HepG2 (cell line): ENCODE results near the gene FXYD5. TPM values are rescaled to one million over a fixed set of nuclear protein-coding genes. Genes with fewer than 3 reads are reported as not detected.

ENCODE experiments used
- ARID5B ChIP-seq: IDR thresholded peaks from 2 replicates; pipeline ENCODE4 v1.4.0; 2020; ENCODE audit warnings: mild to moderate bottlenecking, missing genetic modification reagents
- ATF5 ChIP-seq: sonication (generic); formaldehyde crosslinking; IDR thresholded peaks from 2 replicates; pipeline ENCODE4 v1.4.0; 2020; ENCODE audit warnings: mild to moderate bottlenecking, low read depth, missing genetic modification reagents
- BRD4 ChIP-seq: sonication (generic); formaldehyde crosslinking; IDR thresholded peaks from 2 replicates; pipeline ENCODE4 v1.4.0; 2020; ENCODE audit warnings: missing genetic modification reagents
- FOXK1 ChIP-seq: sonication (generic); formaldehyde crosslinking; IDR thresholded peaks from 2 replicates; pipeline ENCODE4 v1.4.0; 2020; ENCODE audit warnings: low read depth, missing genetic modification reagents, borderline replicate concordance
- HDAC1 ChIP-seq: sonication (generic); formaldehyde crosslinking; IDR thresholded peaks from 2 replicates; pipeline ENCODE4 v1.5.1; 2020; ENCODE audit warnings: mild to moderate bottlenecking, missing genetic modification reagents
- HIVEP1 ChIP-seq: sonication (generic); formaldehyde crosslinking; IDR thresholded peaks from 2 replicates; pipeline ENCODE4 v1.4.0; 2020; ENCODE audit warnings: mild to moderate bottlenecking, missing genetic modification reagents
- HNRNPL ChIP-seq: fragments of 200-400 bp; formaldehyde crosslinking; IDR thresholded peaks from 2 replicates; pipeline ENCODE4 v1.6.1; 2017; ENCODE audit warnings: mild to moderate bottlenecking, low read depth, low read length
- KLF6 ChIP-seq: IDR thresholded peaks from 2 replicates; pipeline ENCODE4 v1.8.0; 2016; ENCODE audit warnings: missing biosample characterization, missing genetic modification reagents
- MLXIP ChIP-seq: sonication (generic); formaldehyde crosslinking; IDR thresholded peaks from 2 replicates; pipeline ENCODE4 v1.9.0; 2021; ENCODE audit warnings: missing genetic modification reagents, borderline replicate concordance
- NCOA1 ChIP-seq: sonication (generic); formaldehyde crosslinking; IDR thresholded peaks from 2 replicates; pipeline ENCODE4 v1.9.0; 2021; ENCODE audit warnings: missing genetic modification reagents
- ZBTB1 ChIP-seq: sonication (generic); formaldehyde crosslinking; IDR thresholded peaks from 2 replicates; pipeline ENCODE4 v1.4.0; 2020; ENCODE audit warnings: missing genetic modification reagents, borderline replicate concordance
- ZFAT ChIP-seq: sonication (generic); formaldehyde crosslinking; conservative IDR thresholded peaks from 2 replicates; pipeline ENCODE4 v1.8.1; 2023; ENCODE audit warnings: missing genetic modification reagents, inconsistent platforms
- ZFP82 ChIP-seq: sonication (generic); formaldehyde crosslinking; IDR thresholded peaks from 2 replicates; pipeline ENCODE4 v1.5.1; 2020; ENCODE audit warnings: mild to moderate bottlenecking, missing genetic modification reagents, borderline replicate concordance
- ZFY ChIP-seq: sonication (generic); formaldehyde crosslinking; IDR thresholded peaks from 2 replicates; pipeline ENCODE4 v1.4.0; 2020; ENCODE audit warnings: missing genetic modification reagents
- ZNF557 ChIP-seq: sonication (generic); formaldehyde crosslinking; IDR thresholded peaks from 2 replicates; pipeline ENCODE4 v1.4.0; 2020; ENCODE audit warnings: missing genetic modification reagents
- ZNF607 ChIP-seq: sonication (generic); formaldehyde crosslinking; IDR thresholded peaks from 2 replicates; pipeline ENCODE4 v1.5.1; 2020; ENCODE audit warnings: missing genetic modification reagents, mild to moderate bottlenecking, borderline replicate concordance
- ZNF629 ChIP-seq: sonication (generic); formaldehyde crosslinking; conservative IDR thresholded peaks from 2 replicates; pipeline ENCODE4 v1.5.0; 2020; ENCODE audit warnings: missing genetic modification reagents
- polyA plus RNA-seq, 8 experiments: library from polyadenylated mRNA; depleted of rRNA in 3 of 8; stranded (reverse) in 7 of 8; unstranded in 1 of 8; fragments of >200 nt; fragmentation: Illumina TruSeq in 4 of 8; extraction: Trizol in 4 of 8; gene quantifications; 2 replicates each; pipeline versions ENCODE4 v1.2.1 to v1.2.3, GENCODE V29; 2011 to 2016; ENCODE audit warnings: low read depth in 4 of 8, missing spikeins in 1 of 8, mixed read lengths in 1 of 8; ENCODE audit not compliant: insufficient read depth in 1 of 8
- total RNA-seq, 5 experiments: library from RNA; depleted of rRNA; stranded (reverse); fragments of >200 nt; fragmentation: Illumina TruSeq; extraction: Trizol; gene quantifications; 2 replicates each; pipeline ENCODE4 v1.2.3, GENCODE V29; 2016; ENCODE audit warnings: low read depth in 1 of 5
- TF ChIP-seq, protein P1 (sequence below): IDR thresholded peaks from 2 replicates; pipeline ENCODE4 v1.6.1; 2016; ENCODE audit warnings: mild to moderate bottlenecking
- TF ChIP-seq, protein P2 (sequence below): sonication (generic); formaldehyde crosslinking; conservative IDR thresholded peaks from 2 replicates; pipeline ENCODE4 v1.4.0; 2020; ENCODE audit warnings: missing genetic modification reagents

Gene FXYD5
- total and polyA plus RNA-seq, 2 of the 13 experiments (the other 11 are each of a cell fraction or from before 2014, with no cell fraction given) = 0.65 TPM; not detected in 1

DNA sequence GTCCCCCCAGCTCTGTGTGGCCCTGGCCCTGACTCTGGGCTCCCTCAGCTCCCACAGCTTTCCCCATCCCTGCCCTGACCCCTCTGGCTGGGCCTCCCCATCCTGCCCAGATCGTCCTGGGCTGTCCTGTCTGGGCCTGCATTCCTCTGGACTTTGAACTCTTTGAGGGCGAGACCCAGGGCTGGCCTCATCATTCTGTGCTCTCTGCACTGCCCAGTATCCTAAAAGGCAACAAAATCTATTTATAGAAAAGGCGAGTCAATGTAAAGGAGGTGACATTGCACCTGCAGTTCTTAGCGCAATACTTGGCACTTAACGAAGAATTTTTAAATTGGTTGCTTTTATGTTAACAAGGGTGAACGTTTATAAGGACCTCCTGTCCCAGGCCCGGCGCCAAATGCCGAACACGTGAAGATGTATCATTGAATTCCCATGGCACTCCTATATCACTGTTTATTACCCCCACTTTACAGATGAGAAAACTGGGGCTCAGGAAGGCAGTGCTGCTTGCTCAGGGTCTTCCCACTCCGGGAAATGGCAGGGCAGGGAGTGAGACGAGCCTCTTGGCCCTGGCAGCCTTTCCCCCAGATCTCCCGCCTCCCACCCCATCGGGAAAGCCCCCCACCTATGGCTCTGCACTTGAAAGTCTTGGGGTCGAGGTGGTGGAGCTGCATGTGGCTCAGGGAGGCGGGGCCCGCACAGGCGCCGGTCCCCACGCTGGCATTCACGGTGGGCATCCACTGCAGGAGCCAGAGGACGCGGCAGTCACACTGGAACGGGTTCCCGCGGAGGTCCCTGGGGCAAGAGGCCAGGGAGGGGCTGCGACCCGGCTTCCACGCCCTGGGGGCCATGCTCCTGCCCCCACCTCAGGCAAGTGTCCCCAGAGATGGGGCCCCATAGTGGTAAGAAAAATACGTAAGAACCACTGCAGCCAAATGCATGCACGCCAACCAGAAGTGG is 23.5 kb upstream of the FXYD5 start (continued):
- 0 out of 2 replicates have a peak, but pooled peaks have one; percentile 37 for TF ChIP-seq HNRNPL
- TF ChIP-seq ZBTB1 (CRISPR knock-in tag) = no peak
- no peak for TF ChIP-seq ATF5 (CRISPR knock-in tag)
- no peak for TF ChIP-seq HIVEP1
- no peak for TF ChIP-seq ZFAT (CRISPR knock-in tag)
- TF ChIP-seq, protein P1, sequence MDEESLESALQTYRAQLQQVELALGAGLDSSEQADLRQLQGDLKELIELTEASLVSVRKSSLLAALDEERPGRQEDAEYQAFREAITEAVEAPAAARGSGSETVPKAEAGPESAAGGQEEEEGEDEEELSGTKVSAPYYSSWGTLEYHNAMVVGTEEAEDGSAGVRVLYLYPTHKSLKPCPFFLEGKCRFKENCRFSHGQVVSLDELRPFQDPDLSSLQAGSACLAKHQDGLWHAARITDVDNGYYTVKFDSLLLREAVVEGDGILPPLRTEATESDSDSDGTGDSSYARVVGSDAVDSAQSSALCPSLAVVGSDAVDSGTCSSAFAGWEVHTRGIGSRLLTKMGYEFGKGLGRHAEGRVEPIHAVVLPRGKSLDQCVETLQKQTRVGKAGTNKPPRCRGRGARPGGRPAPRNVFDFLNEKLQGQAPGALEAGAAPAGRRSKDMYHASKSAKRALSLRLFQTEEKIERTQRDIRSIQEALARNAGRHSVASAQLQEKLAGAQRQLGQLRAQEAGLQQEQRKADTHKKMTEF (CRISPR knock-in tag) = peak; percentile 60
- TF ChIP-seq ZFP82 (CRISPR knock-in tag) = 0 out of 2 replicates have a peak, but pooled peaks have one; percentile 52
- TF ChIP-seq, protein P2, sequence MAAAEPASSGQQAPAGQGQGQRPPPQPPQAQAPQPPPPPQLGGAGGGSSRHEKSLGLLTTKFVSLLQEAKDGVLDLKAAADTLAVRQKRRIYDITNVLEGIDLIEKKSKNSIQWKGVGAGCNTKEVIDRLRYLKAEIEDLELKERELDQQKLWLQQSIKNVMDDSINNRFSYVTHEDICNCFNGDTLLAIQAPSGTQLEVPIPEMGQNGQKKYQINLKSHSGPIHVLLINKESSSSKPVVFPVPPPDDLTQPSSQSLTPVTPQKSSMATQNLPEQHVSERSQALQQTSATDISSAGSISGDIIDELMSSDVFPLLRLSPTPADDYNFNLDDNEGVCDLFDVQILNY (CRISPR knock-in tag) = no peak
- peak; percentile 80; the same call in 1 of the 2 replicates for TF ChIP-seq BRD4
- TF ChIP-seq ZNF629 (CRISPR knock-in tag) = peak; percentile 67
- TF ChIP-seq MLXIP = no peak
- TF ChIP-seq NCOA1 (CRISPR knock-in tag) = no peak
- peak; percentile 70; the same call in 1 of the 2 replicates for TF ChIP-seq ZFY (CRISPR knock-in tag)
- peak; percentile 80 for TF ChIP-seq HDAC1
- no peak for TF ChIP-seq ZNF557 (CRISPR knock-in tag)
- TF ChIP-seq ZNF607 = peak; percentile 73; the same call in 1 of the 2 replicates
- TF ChIP-seq FOXK1 (CRISPR knock-in tag) = no peak
- no peak for TF ChIP-seq KLF6
- TF ChIP-seq ARID5B (CRISPR knock-in tag) = peak; percentile 66
